Stimulated activated effector memory CD8-positive, alpha-beta T cell treated with anti-CD3 and anti-CD28 coated beads, Interleukin-12 subunit alpha, Interleukin-12 subunit beta, amount 100 ng/mL, for 72 hours (primary cell): ENCODE measurements around the gene C14orf132.

Source experiments
- ATAC-seq: fragments of 150-1000 bp; cut with Tn5 transposase; 2 replicates; pipeline ENCODE4 v1.10.0; 2021
- DNase-seq, 2 donors: peaks; one replicate each; pipeline ENCODE4 v3.0.0; 2021 to 2022; ENCODE audit warnings: low spot score in 2 of 2
- H3K27ac Mint-ChIP-seq: one replicate; pipeline ENCODE4 v1.8.0; 2022; ENCODE audit warnings: mild to moderate bottlenecking, mixed read lengths
- H3K36me3 Mint-ChIP-seq: one replicate; pipeline ENCODE4 v1.8.0; 2022; ENCODE audit warnings: mild to moderate bottlenecking, mixed read lengths
- H3K4me1 Mint-ChIP-seq: one replicate; pipeline ENCODE4 v1.8.0; 2022; ENCODE audit warnings: mixed read lengths
- H3K4me3 Mint-ChIP-seq: one replicate; pipeline ENCODE4 v1.8.0; 2022; ENCODE audit warnings: mild to moderate bottlenecking, mixed read lengths
- H3K9me3 Mint-ChIP-seq: one replicate; pipeline ENCODE4 v1.8.0; 2022; ENCODE audit warnings: mixed read lengths

Gene C14orf132

GRCh38 chr14:96092936-96093335, 53.8 kb downstream of the C14orf132 start:
- Mint-ChIP-seq H3K4me3 (no peak overlapping the region), H3K36me3 (no peaks in the 10 kb centered on the region), H3K9me3 (no peaks in the 10 kb centered on the region), H3K27ac (no peak overlapping the region), H3K4me1 (no peaks in the 10 kb centered on the region)
- ATAC-seq (no peak), DNase-seq (no peak)

GRCh38 chr14:96094211-96094610, 55.0 kb downstream of the C14orf132 start:
- DNase-seq (no peak), ATAC-seq (no peak)
- Mint-ChIP-seq H3K27ac (no peak overlapping the region), H3K36me3 (no peaks in the 10 kb centered on the region), H3K4me1 (no peaks in the 10 kb centered on the region), H3K4me3 (no peak overlapping the region), H3K9me3 (no peaks in the 10 kb centered on the region)

GRCh38 chr14:96094656-96095055, 55.5 kb downstream of the C14orf132 start:
- ATAC-seq = no peak
- Mint-ChIP-seq H3K9me3 (no peaks in the 10 kb centered on the region), H3K4me1 (no peaks in the 10 kb centered on the region)

GRCh38 chr14:96095058-96095457, 55.9 kb downstream of the C14orf132 start:
- Mint-ChIP-seq H3K9me3 (no peaks in the 10 kb centered on the region), H3K4me3 (no peak overlapping the region), H3K36me3 (no peaks in the 10 kb centered on the region), H3K4me1 (no peaks in the 10 kb centered on the region), H3K27ac (no peak overlapping the region)
- no peak for DNase-seq
- ATAC-seq = no peak

More at GRCh38 chr14:96094656-96095055, 55.5 kb downstream of the C14orf132 start:
- Mint-ChIP-seq H3K27ac (no peak overlapping the region), H3K36me3 (no peaks in the 10 kb centered on the region), H3K4me3 (no peak overlapping the region)
- no peak for DNase-seq

GRCh38 chr14:96095581-96096476, 56.7 kb downstream of the C14orf132 start:
- DNase-seq (no peak), ATAC-seq (no peak)
- Mint-ChIP-seq H3K36me3 (no peaks in the 10 kb centered on the region), H3K4me1 (no peaks in the 10 kb centered on the region), H3K27ac (no peak overlapping the region), H3K4me3 (no peak overlapping the region), H3K9me3 (no peaks in the 10 kb centered on the region)

- ATAC-seq (no peak), DNase-seq (no peak)
- no peak overlapping the region for H3K4me3 Mint-ChIP-seq
- no peaks in the 10 kb centered on the region for H3K9me3 Mint-ChIP-seq
- H3K4me1 Mint-ChIP-seq = no peaks in the 10 kb centered on the region
- H3K27ac Mint-ChIP-seq = no peak overlapping the region
- H3K36me3 Mint-ChIP-seq = no peaks in the 10 kb centered on the region
Observed at GRCh38 chr14:96096639-96097610, 57.8 kb downstream of the C14orf132 start.

- no peaks in the 10 kb centered on the region for H3K4me1 Mint-ChIP-seq
- H3K36me3 Mint-ChIP-seq = no peaks in the 10 kb centered on the region
- no peak for ATAC-seq
- no peaks in the 10 kb centered on the region for H3K9me3 Mint-ChIP-seq
- DNase-seq = no peak
- no peak overlapping the region for H3K27ac Mint-ChIP-seq
- no peak overlapping the region for H3K4me3 Mint-ChIP-seq
Observed at GRCh38 chr14:96097752-96098151, 58.6 kb downstream of the C14orf132 start.

GRCh38 chr14:96098309-96098998, 59.3 kb downstream of the C14orf132 start:
- Mint-ChIP-seq H3K4me3 (no peak overlapping the region), H3K4me1 (no peaks in the 10 kb centered on the region), H3K27ac (no peak overlapping the region), H3K9me3 (no peaks in the 10 kb centered on the region), H3K36me3 (no peaks in the 10 kb centered on the region)
- DNase-seq (no peak), ATAC-seq (no peak)

- no peaks in the 10 kb centered on the region for H3K36me3 Mint-ChIP-seq
- no peak for DNase-seq
- no peaks in the 10 kb centered on the region for H3K4me1 Mint-ChIP-seq
- H3K27ac Mint-ChIP-seq = no peak overlapping the region
- no peak overlapping the region for H3K4me3 Mint-ChIP-seq
- no peaks in the 10 kb centered on the region for H3K9me3 Mint-ChIP-seq
- no peak for ATAC-seq
Observed at GRCh38 chr14:96098999-96099335, 59.8 kb downstream of the C14orf132 start.

- DNase-seq (peak; percentile 5 to 66), ATAC-seq (peak; percentile 44)
- no peaks in the 10 kb centered on the region for H3K9me3 Mint-ChIP-seq
- no peak overlapping the region for H3K4me3 Mint-ChIP-seq
- H3K4me1 Mint-ChIP-seq = no peaks in the 10 kb centered on the region
- no peak overlapping the region for H3K27ac Mint-ChIP-seq
- H3K36me3 Mint-ChIP-seq = no peaks in the 10 kb centered on the region
Observed at GRCh38 chr14:96100161-96101064, 61.3 kb downstream of the C14orf132 start.

GRCh38 chr14:96102081-96102856, 63.1 kb downstream of the C14orf132 start:
- H3K4me3 Mint-ChIP-seq = no peak overlapping the region
- no peak overlapping the region for H3K27ac Mint-ChIP-seq
- no peak for DNase-seq
- H3K9me3 Mint-ChIP-seq = no peaks in the 10 kb centered on the region
- H3K4me1 Mint-ChIP-seq = no peaks in the 10 kb centered on the region
- no peaks in the 10 kb centered on the region for H3K36me3 Mint-ChIP-seq
- no peak for ATAC-seq

GRCh38 chr14:96103075-96103474, 63.9 kb downstream of the C14orf132 start:
- Mint-ChIP-seq H3K4me3 (no peak overlapping the region), H3K9me3 (no peaks in the 10 kb centered on the region), H3K27ac (no peak overlapping the region), H3K4me1 (no peaks in the 10 kb centered on the region), H3K36me3 (no peaks in the 10 kb centered on the region)
- no peak for DNase-seq
- no peak for ATAC-seq

- DNase-seq = no peak
- no peaks in the 10 kb centered on the region for H3K4me1 Mint-ChIP-seq
- H3K36me3 Mint-ChIP-seq = no peaks in the 10 kb centered on the region
- no peak for ATAC-seq
- H3K27ac Mint-ChIP-seq = no peak overlapping the region
- H3K9me3 Mint-ChIP-seq = no peaks in the 10 kb centered on the region
- H3K4me3 Mint-ChIP-seq = no peak overlapping the region
Observed at GRCh38 chr14:96103560-96104460, 64.6 kb downstream of the C14orf132 start.
